GM12873 (cell line): ENCODE data around the gene ZDHHC13.
A peak's percentile ranks its signal among the peaks of the same experiment; 100 is the strongest.

Experiments
- CTCF ChIP-seq: IDR thresholded peaks from 2 replicates; pipeline ENCODE4 v1.5.1; 2012; ENCODE audit warnings: low read depth, mild to moderate bottlenecking, moderate library complexity, low read length, control low read depth; ENCODE audit not compliant: insufficient read depth; ENCODE audit errors: missing control alignments

The ZDHHC13 gene

GRCh38 chr11:19116971-19117759, at the start of gene ZDHHC13:
Gene ZDHHC13, plus strand, starts transcription at chr11:19117168. Its CDS starts 82 bp downstream, at chr11:19117250.
- peak; percentile 49 for TF ChIP-seq CTCF

GRCh38 chr11:19071255-19071654, 45.7 kb upstream of the ZDHHC13 start:
- peak; percentile 97 for TF ChIP-seq CTCF

GRCh38 chr11:19072464-19072863, 44.5 kb upstream of the ZDHHC13 start:
- no peak for TF ChIP-seq CTCF

GRCh38 chr11:19073454-19074415, 43.2 kb upstream of the ZDHHC13 start:
- TF ChIP-seq CTCF = no peak

- TF ChIP-seq CTCF = no peak
Observed at GRCh38 chr11:19075636-19076035, 41.3 kb upstream of the ZDHHC13 start.

- TF ChIP-seq CTCF = peak; percentile 95
Observed at GRCh38 chr11:19076744-19077589, 40.0 kb upstream of the ZDHHC13 start.

GRCh38 chr11:19077965-19078364, 39.0 kb upstream of the ZDHHC13 start:
- TF ChIP-seq CTCF = peak; percentile 0
